ENCODE measurements around the gene TMEM130.
"Not testable (repeated sequence)": the region's sequence is repeated elsewhere in the genome, so short reads cannot be mapped to it uniquely, and the experiment has no call there.

TMEM130 gene

GRCh38 chr7:98877692-98878364 is 8.0 kb upstream of the TMEM130 start:
- Histone ChIP-seq H3K36me3 (ENCODE audit: control insufficient read depth, insufficient read depth, low read length) (peaks cover 22% of the 10 kb centered on the region), H3K27me3 (ENCODE audit: control insufficient read depth, insufficient read depth, low read length) (no peaks in the 10 kb centered on the region), H3K9me3 (ENCODE audit: control insufficient read depth, insufficient read depth, low read depth, low read length) (no peaks in the 10 kb centered on the region), H3K4me3 (ENCODE audit: low read depth, low read length) (peak overlapping the region; percentile 98), H3K9ac (ENCODE audit: low read length) (no peak overlapping the region), H3K4me1 (ENCODE audit: control insufficient read depth, insufficient read depth, low read length) (peaks cover 6% of the 10 kb centered on the region; the same call in 1 of the 2 replicates), H3K27ac (ENCODE audit: low read depth, low read length) (no peak overlapping the region)

GRCh38 chr7:98877146-98877545 is 7.3 kb upstream of the TMEM130 start:
- Histone ChIP-seq H3K27ac (ENCODE audit: low read depth, low read length) (no peak overlapping the region), H3K27me3 (ENCODE audit: control insufficient read depth, insufficient read depth, low read length) (no peaks in the 10 kb centered on the region), H3K36me3 (ENCODE audit: control insufficient read depth, insufficient read depth, low read length) (peaks cover 15% of the 10 kb centered on the region), H3K4me3 (ENCODE audit: low read depth, low read length) (no peak overlapping the region), H3K9ac (ENCODE audit: low read length) (no peak overlapping the region), H3K4me1 (ENCODE audit: control insufficient read depth, insufficient read depth, low read length) (peaks cover 6% of the 10 kb centered on the region; the same call in 1 of the 2 replicates), H3K9me3 (ENCODE audit: control insufficient read depth, insufficient read depth, low read depth, low read length) (no peaks in the 10 kb centered on the region)

GRCh38 chr7:98875501-98875900 is 5.7 kb upstream of the TMEM130 start:
- H3K4me3 ChIP-seq (ENCODE audit: low read depth, low read length), result no peak overlapping the region
- no peak overlapping the region for H3K27ac ChIP-seq (ENCODE audit: low read depth, low read length)
- peaks cover 13% of the 10 kb centered on the region for H3K27me3 ChIP-seq (ENCODE audit: control insufficient read depth, insufficient read depth, low read length)
- no peaks in the 10 kb centered on the region for H3K9me3 ChIP-seq (ENCODE audit: control insufficient read depth, insufficient read depth, low read depth, low read length)
- peaks cover 14% of the 10 kb centered on the region for H3K4me1 ChIP-seq (ENCODE audit: control insufficient read depth, insufficient read depth, low read length)
- no peaks in the 10 kb centered on the region for H3K36me3 ChIP-seq (ENCODE audit: control insufficient read depth, insufficient read depth, low read length)
- no peak overlapping the region for H3K9ac ChIP-seq (ENCODE audit: low read length)

GRCh38 chr7:98874942-98875341 is 5.1 kb upstream of the TMEM130 start:
- Histone ChIP-seq H3K9me3 (ENCODE audit: control insufficient read depth, insufficient read depth, low read depth, low read length) (no peaks in the 10 kb centered on the region), H3K27ac (ENCODE audit: low read depth, low read length) (no peak overlapping the region), H3K4me1 (ENCODE audit: control insufficient read depth, insufficient read depth, low read length) (peaks cover 14% of the 10 kb centered on the region), H3K9ac (ENCODE audit: low read length) (no peak overlapping the region), H3K36me3 (ENCODE audit: control insufficient read depth, insufficient read depth, low read length) (no peaks in the 10 kb centered on the region), H3K27me3 (ENCODE audit: control insufficient read depth, insufficient read depth, low read length) (peaks cover 18% of the 10 kb centered on the region), H3K4me3 (ENCODE audit: low read depth, low read length) (no peak overlapping the region)

GRCh38 chr7:98873610-98874009 is 3.8 kb upstream of the TMEM130 start:
- not testable (repeated sequence) for H3K4me3 ChIP-seq (ENCODE audit: low read depth, low read length); H3K36me3 ChIP-seq (ENCODE audit: control insufficient read depth, insufficient read depth, low read length); H3K27ac ChIP-seq (ENCODE audit: low read depth, low read length); H3K9ac ChIP-seq (ENCODE audit: low read length); H3K9me3 ChIP-seq (ENCODE audit: control insufficient read depth, insufficient read depth, low read depth, low read length)
- peaks cover 20% of the 10 kb centered on the region for H3K4me1 ChIP-seq (ENCODE audit: control insufficient read depth, insufficient read depth, low read length)
- peaks cover 31% of the 10 kb centered on the region for H3K27me3 ChIP-seq (ENCODE audit: control insufficient read depth, insufficient read depth, low read length)

GRCh38 chr7:98872328-98872924 is 2.6 kb upstream of the TMEM130 start:
- H3K9me3 ChIP-seq (ENCODE audit: control insufficient read depth, insufficient read depth, low read depth, low read length), result no peaks in the 10 kb centered on the region
- no peak overlapping the region for H3K27ac ChIP-seq (ENCODE audit: low read depth, low read length)
- no peaks in the 10 kb centered on the region for H3K36me3 ChIP-seq (ENCODE audit: control insufficient read depth, insufficient read depth, low read length)
- peaks cover 15% of the 10 kb centered on the region for H3K4me1 ChIP-seq (ENCODE audit: control insufficient read depth, insufficient read depth, low read length)
- H3K27me3 ChIP-seq (ENCODE audit: control insufficient read depth, insufficient read depth, low read length), result peaks cover 41% of the 10 kb centered on the region
- no peak overlapping the region for H3K9ac ChIP-seq (ENCODE audit: low read length)
- H3K4me3 ChIP-seq (ENCODE audit: low read depth, low read length), result no peak overlapping the region

GRCh38 chr7:98870807-98871491 is 1.1 kb upstream of the TMEM130 start:
- Histone ChIP-seq H3K9me3 (ENCODE audit: control insufficient read depth, insufficient read depth, low read depth, low read length) (no peaks in the 10 kb centered on the region), H3K27ac (ENCODE audit: low read depth, low read length) (no peak overlapping the region), H3K4me1 (ENCODE audit: control insufficient read depth, insufficient read depth, low read length) (peaks cover 20% of the 10 kb centered on the region), H3K27me3 (ENCODE audit: control insufficient read depth, insufficient read depth, low read length) (peaks cover 45% of the 10 kb centered on the region), H3K4me3 (ENCODE audit: low read depth, low read length) (no peak overlapping the region), H3K36me3 (ENCODE audit: control insufficient read depth, insufficient read depth, low read length) (no peaks in the 10 kb centered on the region), H3K9ac (ENCODE audit: low read length) (no peak overlapping the region)

- H3K27ac ChIP-seq (ENCODE audit: low read depth, low read length), result no peak overlapping the region
- H3K9me3 ChIP-seq (ENCODE audit: control insufficient read depth, insufficient read depth, low read depth, low read length), result no peaks in the 10 kb centered on the region
- no peaks in the 10 kb centered on the region for H3K36me3 ChIP-seq (ENCODE audit: control insufficient read depth, insufficient read depth, low read length)
- H3K9ac ChIP-seq (ENCODE audit: low read length), result no peak overlapping the region
- peaks cover 45% of the 10 kb centered on the region for H3K27me3 ChIP-seq (ENCODE audit: control insufficient read depth, insufficient read depth, low read length)
- peaks cover 20% of the 10 kb centered on the region for H3K4me1 ChIP-seq (ENCODE audit: control insufficient read depth, insufficient read depth, low read length)
- peak overlapping the region; percentile 67 for H3K4me3 ChIP-seq (ENCODE audit: low read depth, low read length)
These were observed 372 bp upstream of the TMEM130 start for GRCh38 chr7:98870121-98870651.

- H3K27ac ChIP-seq (ENCODE audit: low read depth, low read length), result no peak overlapping the region
- H3K4me3 ChIP-seq (ENCODE audit: low read depth, low read length), result peak overlapping the region; percentile 67
- H3K4me1 ChIP-seq (ENCODE audit: control insufficient read depth, insufficient read depth, low read length), result peaks cover 20% of the 10 kb centered on the region
- peaks cover 45% of the 10 kb centered on the region for H3K27me3 ChIP-seq (ENCODE audit: control insufficient read depth, insufficient read depth, low read length)
- no peaks in the 10 kb centered on the region for H3K36me3 ChIP-seq (ENCODE audit: control insufficient read depth, insufficient read depth, low read length)
- no peak overlapping the region for H3K9ac ChIP-seq (ENCODE audit: low read length)
- no peaks in the 10 kb centered on the region for H3K9me3 ChIP-seq (ENCODE audit: control insufficient read depth, insufficient read depth, low read depth, low read length)
These were observed 702 bp downstream of the TMEM130 start for GRCh38 chr7:98869027-98869596.

- no peaks in the 10 kb centered on the region for H3K36me3 ChIP-seq (ENCODE audit: control insufficient read depth, insufficient read depth, low read length)
- no peak overlapping the region for H3K27ac ChIP-seq (ENCODE audit: low read depth, low read length)
- peaks cover 45% of the 10 kb centered on the region for H3K27me3 ChIP-seq (ENCODE audit: control insufficient read depth, insufficient read depth, low read length)
- no peak overlapping the region for H3K4me3 ChIP-seq (ENCODE audit: low read depth, low read length)
- H3K9ac ChIP-seq (ENCODE audit: low read length), result no peak overlapping the region
- H3K9me3 ChIP-seq (ENCODE audit: control insufficient read depth, insufficient read depth, low read depth, low read length), result no peaks in the 10 kb centered on the region
- H3K4me1 ChIP-seq (ENCODE audit: control insufficient read depth, insufficient read depth, low read length), result peaks cover 20% of the 10 kb centered on the region
These were observed 1.4 kb downstream of the TMEM130 start for GRCh38 chr7:98868450-98868849.

GRCh38 chr7:98866765-98867164 is 3.0 kb downstream of the TMEM130 start:
- Histone ChIP-seq H3K27ac (ENCODE audit: low read depth, low read length) (no peak overlapping the region), H3K9me3 (ENCODE audit: control insufficient read depth, insufficient read depth, low read depth, low read length) (no peaks in the 10 kb centered on the region), H3K9ac (ENCODE audit: low read length) (no peak overlapping the region), H3K27me3 (ENCODE audit: control insufficient read depth, insufficient read depth, low read length) (peaks cover 45% of the 10 kb centered on the region), H3K36me3 (ENCODE audit: control insufficient read depth, insufficient read depth, low read length) (no peaks in the 10 kb centered on the region), H3K4me1 (ENCODE audit: control insufficient read depth, insufficient read depth, low read length) (peaks cover 20% of the 10 kb centered on the region), H3K4me3 (ENCODE audit: low read depth, low read length) (no peak overlapping the region)
